Tibial nerve (tissue), 4 donors: ENCODE results near the gene DDX51.
"Not testable (repeated sequence)": the region's sequence is repeated elsewhere in the genome, so short reads cannot be mapped to it uniquely, and the experiment has no call there.

Experiments
- CTCF ChIP-seq, 5 experiments: fragments of 200-600 bp in 3 of 5; fragments of 450-650 bp in 2 of 5; sonication (generic) in 3 of 5; IDR thresholded peaks; one replicate each; pipeline ENCODE4 v1.5.1; 2016 to 2019; ENCODE audit warnings: antibody characterized with exemption in 5 of 5, mild to moderate bottlenecking in 3 of 5, moderate library complexity in 2 of 5
- EP300 ChIP-seq, 2 donors: sonication (generic); formaldehyde crosslinking; IDR thresholded peaks; one replicate each; pipeline ENCODE4 v1.6.1; 2017; ENCODE audit warnings: antibody characterized with exemption in 2 of 2, mild to moderate bottlenecking in 1 of 2
- POLR2A ChIP-seq, 2 donors: fragments of 450-650 bp; IDR thresholded peaks; one replicate each; pipeline ENCODE4 v1.6.1; 2017; ENCODE audit warnings: antibody characterized with exemption in 2 of 2, mild to moderate bottlenecking in 2 of 2, moderate library complexity in 2 of 2

- not testable (repeated sequence) for TF ChIP-seq CTCF, POLR2A, EP300 (IDR thresholded peaks at IDR 0.05)
Observed at GRCh38 chr12:132149526-132149925, 5.4 kb upstream of the DDX51 start.
